Astrocyte (in vitro differentiated cells and primary cell): ENCODE results near the gene GRAP2. TPM values are rescaled to one million over a fixed set of nuclear protein-coding genes. Genes with fewer than 3 reads are reported as not detected.

ENCODE experiments used
- DNase-seq: peaks from one replicate; pipeline ENCODE4 v3.0.0-alpha.2; 2010; ENCODE audit warnings: low read depth
- FAIRE-seq: peaks from 2 replicates; lab custom pipeline; 2011; peaks lifted over from hg19 to GRCh38; lab: Jason Lieb, UNC
- H2AFZ ChIP-seq: 2 replicates; pipeline ENCODE4 v1.6.0; 2012; ENCODE audit warnings: low read depth, low read length, inconsistent platforms
- H3K27ac ChIP-seq: 2 replicates; pipeline ENCODE4 v1.5.1; 2011; ENCODE audit warnings: low read depth, low read length, inconsistent platforms
- H3K27me3 ChIP-seq: 2 replicates; pipeline ENCODE4 v1.6.0; 2011; ENCODE audit warnings: low read length, inconsistent platforms; ENCODE audit not compliant: insufficient read depth
- H3K36me3 ChIP-seq: 2 replicates; pipeline ENCODE4 v1.5.1; 2011; ENCODE audit warnings: low read length, inconsistent platforms; ENCODE audit not compliant: insufficient read depth
- H3K4me1 ChIP-seq: 2 replicates; pipeline ENCODE4 v1.5.1; 2011; ENCODE audit warnings: low read length, inconsistent platforms; ENCODE audit not compliant: insufficient read depth
- H3K4me2 ChIP-seq: 2 replicates; pipeline ENCODE4 v1.6.0; 2012; ENCODE audit warnings: low read length, inconsistent platforms
- H3K4me3 ChIP-seq: 2 replicates; pipeline ENCODE4 v1.5.1; 2011; ENCODE audit warnings: low read depth, mild to moderate bottlenecking, low read length, inconsistent platforms; ENCODE audit not compliant: insufficient read depth
- H3K79me2 ChIP-seq: 2 replicates; pipeline ENCODE4 v1.6.0; 2012; ENCODE audit warnings: mild to moderate bottlenecking, low read length, inconsistent platforms; ENCODE audit not compliant: insufficient read depth
- H3K9ac ChIP-seq: 2 replicates; pipeline ENCODE4 v1.6.0; 2012; ENCODE audit warnings: mild to moderate bottlenecking, low read length, inconsistent platforms
- H3K9me3 ChIP-seq: 2 replicates; pipeline ENCODE4 v1.5.1; 2012; ENCODE audit warnings: low read depth, mild to moderate bottlenecking, low read length, inconsistent platforms; ENCODE audit not compliant: insufficient read depth
- H4K20me1 ChIP-seq: 2 replicates; pipeline ENCODE4 v1.6.0; 2012; ENCODE audit warnings: low read length, inconsistent platforms; ENCODE audit not compliant: insufficient read depth
- H3K27ac Mint-ChIP-seq: one replicate; pipeline ENCODE4 v1.8.0; 2021; ENCODE audit warnings: mild to moderate bottlenecking, mixed read lengths; ENCODE audit not compliant: unreplicated experiment
- H3K27me3 Mint-ChIP-seq: one replicate; pipeline ENCODE4 v1.8.0; 2021; ENCODE audit warnings: low read depth, mixed read lengths; ENCODE audit not compliant: unreplicated experiment
- H3K36me3 Mint-ChIP-seq: one replicate; pipeline ENCODE4 v1.8.0; 2021; ENCODE audit warnings: low read depth, mixed read lengths; ENCODE audit not compliant: unreplicated experiment
- H3K4me1 Mint-ChIP-seq: one replicate; pipeline ENCODE4 v1.8.0; 2021; ENCODE audit warnings: low read depth, mixed read lengths; ENCODE audit not compliant: unreplicated experiment
- H3K4me3 Mint-ChIP-seq: one replicate; pipeline ENCODE4 v1.8.0; 2021; ENCODE audit warnings: mild to moderate bottlenecking, moderate library complexity, mixed read lengths; ENCODE audit not compliant: unreplicated experiment
- H3K9me3 Mint-ChIP-seq: one replicate; pipeline ENCODE4 v1.8.0; 2021; ENCODE audit warnings: mild to moderate bottlenecking, mixed read lengths; ENCODE audit not compliant: unreplicated experiment
- EZH2 ChIP-seq: IDR thresholded peaks from 2 replicates; pipeline ENCODE4 v1.6.1; 2012; ENCODE audit warnings: mild to moderate bottlenecking, low read length, inconsistent platforms; ENCODE audit not compliant: insufficient read depth
- total RNA-seq: library from RNA; stranded (reverse); gene quantifications from 2 replicates; pipeline ENCODE4 v1.2.1, GENCODE V29; 2021
- TF ChIP-seq, protein P1 (sequence below): IDR thresholded peaks from 2 replicates; pipeline ENCODE4 v1.5.1; 2011; ENCODE audit warnings: low read depth, mild to moderate bottlenecking, inconsistent platforms, low read length, moderate library complexity; ENCODE audit not compliant: insufficient read depth

Gene GRAP2
- total RNA-seq, 1 donor from 2014 or later = 0.23 TPM

DNA sequence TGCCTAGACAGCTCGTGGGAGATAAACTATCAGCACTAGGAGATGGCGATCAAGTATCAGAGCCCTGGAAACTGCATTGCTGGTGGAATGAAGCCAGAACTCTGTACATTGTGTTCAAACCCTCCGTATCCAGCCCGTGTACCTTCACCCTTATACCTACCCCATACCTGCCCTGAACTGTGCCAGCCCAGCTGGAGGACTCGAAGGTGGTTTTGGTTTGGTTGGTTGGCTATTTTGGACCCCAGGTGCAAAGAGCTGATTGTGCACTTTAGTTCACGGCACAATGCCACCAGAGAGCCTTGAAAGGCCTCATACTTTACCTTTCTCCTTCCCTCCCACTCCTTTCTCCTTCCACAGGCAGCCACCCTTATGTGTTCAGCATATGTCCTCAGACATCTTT is 109.9 kb downstream of the GRAP2 start:
- Mint-ChIP-seq H3K4me3 (no peak overlapping the region), H3K4me1 (peaks cover 33% of the 10 kb centered on the region), H3K27ac (no peak overlapping the region), H3K36me3 (no peaks in the 10 kb centered on the region), H3K9me3 (no peaks in the 10 kb centered on the region), H3K27me3 (peaks cover 14% of the 10 kb centered on the region)
- no peak overlapping the region for H3K4me2 ChIP-seq
- FAIRE-seq (no peak), DNase-seq (no peak)
- H3K4me3 ChIP-seq = no peak overlapping the region
- no peaks in the 10 kb centered on the region for H3K36me3 ChIP-seq
- no peaks in the 10 kb centered on the region for H3K79me2 ChIP-seq
- H3K9me3 ChIP-seq = no peaks in the 10 kb centered on the region
- peaks cover 21% of the 10 kb centered on the region for H3K4me1 ChIP-seq
- H2AFZ ChIP-seq = no peak overlapping the region
- H3K27ac ChIP-seq = no peak overlapping the region
- peak; percentile 2 for TF ChIP-seq EZH2
- TF ChIP-seq, protein P1, sequence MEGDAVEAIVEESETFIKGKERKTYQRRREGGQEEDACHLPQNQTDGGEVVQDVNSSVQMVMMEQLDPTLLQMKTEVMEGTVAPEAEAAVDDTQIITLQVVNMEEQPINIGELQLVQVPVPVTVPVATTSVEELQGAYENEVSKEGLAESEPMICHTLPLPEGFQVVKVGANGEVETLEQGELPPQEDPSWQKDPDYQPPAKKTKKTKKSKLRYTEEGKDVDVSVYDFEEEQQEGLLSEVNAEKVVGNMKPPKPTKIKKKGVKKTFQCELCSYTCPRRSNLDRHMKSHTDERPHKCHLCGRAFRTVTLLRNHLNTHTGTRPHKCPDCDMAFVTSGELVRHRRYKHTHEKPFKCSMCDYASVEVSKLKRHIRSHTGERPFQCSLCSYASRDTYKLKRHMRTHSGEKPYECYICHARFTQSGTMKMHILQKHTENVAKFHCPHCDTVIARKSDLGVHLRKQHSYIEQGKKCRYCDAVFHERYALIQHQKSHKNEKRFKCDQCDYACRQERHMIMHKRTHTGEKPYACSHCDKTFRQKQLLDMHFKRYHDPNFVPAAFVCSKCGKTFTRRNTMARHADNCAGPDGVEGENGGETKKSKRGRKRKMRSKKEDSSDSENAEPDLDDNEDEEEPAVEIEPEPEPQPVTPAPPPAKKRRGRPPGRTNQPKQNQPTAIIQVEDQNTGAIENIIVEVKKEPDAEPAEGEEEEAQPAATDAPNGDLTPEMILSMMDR = no peak
- H3K9ac ChIP-seq = no peak overlapping the region
- no peaks in the 10 kb centered on the region for H4K20me1 ChIP-seq
- H3K27me3 ChIP-seq = peaks cover 18% of the 10 kb centered on the region

DNA sequence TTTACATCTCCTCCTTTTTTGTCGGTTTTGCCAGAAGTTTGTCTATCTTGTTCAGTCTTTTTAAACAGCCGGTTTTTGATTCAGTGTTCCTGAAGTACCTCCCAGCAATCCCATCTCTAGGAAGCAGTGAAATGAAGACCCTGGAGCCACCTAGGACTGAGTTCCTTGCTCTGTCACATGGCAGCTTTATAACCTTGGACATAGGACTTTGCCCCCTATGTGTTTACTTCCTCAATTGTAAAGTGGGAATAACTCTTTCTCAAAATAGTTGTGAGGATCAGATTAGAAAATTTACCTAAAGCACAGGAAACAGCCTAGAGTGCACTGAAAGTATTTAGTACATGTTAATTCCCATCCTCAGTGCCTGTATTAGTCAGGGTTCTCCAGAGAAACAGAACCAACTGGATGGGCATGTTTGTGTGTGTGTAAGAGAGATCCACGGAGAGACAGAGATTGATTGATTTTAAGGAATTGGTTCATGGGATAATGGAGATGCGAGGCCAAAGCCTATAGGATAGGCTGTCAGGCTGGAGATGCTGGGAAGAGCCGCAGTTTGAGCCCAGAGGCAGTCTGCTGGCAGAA is 113.9 kb downstream of the GRAP2 start:
- no peak for DNase-seq
- Histone ChIP-seq H3K4me2 (no peak overlapping the region), H2AFZ (no peak overlapping the region), H3K4me1 (peaks cover 4% of the 10 kb centered on the region), H4K20me1 (no peaks in the 10 kb centered on the region), H3K27me3 (peaks cover 12% of the 10 kb centered on the region), H3K79me2 (no peaks in the 10 kb centered on the region), H3K9me3 (no peaks in the 10 kb centered on the region), H3K27ac (no peak overlapping the region), H3K4me3 (no peak overlapping the region), H3K36me3 (no peaks in the 10 kb centered on the region), H3K9ac (no peak overlapping the region)
- no peak for FAIRE-seq
- no peaks in the 10 kb centered on the region for H3K36me3 Mint-ChIP-seq
- H3K27ac Mint-ChIP-seq = peak overlapping the region; percentile 73
- H3K27me3 Mint-ChIP-seq = no peaks in the 10 kb centered on the region
- no peak for TF ChIP-seq EZH2
- TF ChIP-seq, protein P1 = no peak
- no peak overlapping the region for H3K4me3 Mint-ChIP-seq
- peaks cover 30% of the 10 kb centered on the region for H3K4me1 Mint-ChIP-seq
- no peaks in the 10 kb centered on the region for H3K9me3 Mint-ChIP-seq

DNA sequence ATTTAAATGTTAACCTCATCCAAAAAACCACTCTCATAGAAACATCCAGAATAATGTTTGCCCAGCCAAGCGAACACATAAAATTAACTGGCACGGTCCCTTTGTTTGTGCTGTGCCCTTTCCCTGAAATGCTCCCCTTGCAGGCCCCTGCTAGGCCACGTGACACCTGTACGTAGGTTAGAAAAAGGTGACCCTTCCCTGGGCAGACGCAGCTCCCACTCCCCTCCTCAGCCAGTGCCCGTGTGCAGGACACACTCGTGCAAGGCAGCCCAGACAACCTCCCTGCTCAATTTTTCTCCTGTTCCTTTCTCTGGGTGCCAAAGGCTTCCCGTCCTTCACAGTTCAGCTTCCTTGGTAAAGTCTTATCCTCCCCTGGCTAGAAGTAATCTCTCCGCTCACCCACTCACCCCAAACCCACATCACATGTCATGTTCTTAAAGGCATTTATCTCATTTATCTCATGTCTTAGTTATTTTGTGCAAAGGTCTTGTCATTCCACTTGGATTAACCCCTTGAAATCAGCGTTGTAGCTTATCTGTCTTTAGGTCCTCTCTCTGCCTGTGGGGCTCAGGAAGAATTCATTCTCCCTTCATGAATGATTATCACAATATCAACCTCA is 114.6 kb downstream of the GRAP2 start:
- H3K36me3 Mint-ChIP-seq = no peaks in the 10 kb centered on the region
- no peak overlapping the region for H3K4me3 Mint-ChIP-seq
- no peaks in the 10 kb centered on the region for H3K27me3 Mint-ChIP-seq
- H3K79me2 ChIP-seq = no peaks in the 10 kb centered on the region
- H3K4me2 ChIP-seq = no peak overlapping the region
- H3K27ac Mint-ChIP-seq = peak overlapping the region; percentile 0
- H3K27ac ChIP-seq = no peak overlapping the region
- H3K4me1 Mint-ChIP-seq = peaks cover 30% of the 10 kb centered on the region
- no peaks in the 10 kb centered on the region for H3K36me3 ChIP-seq
- H3K27me3 ChIP-seq = peaks cover 6% of the 10 kb centered on the region
- no peak overlapping the region for H3K9ac ChIP-seq
- H4K20me1 ChIP-seq = no peaks in the 10 kb centered on the region
- H3K4me1 ChIP-seq = no peaks in the 10 kb centered on the region
- no peaks in the 10 kb centered on the region for H3K9me3 ChIP-seq
- TF ChIP-seq, protein P1 = no peak
- TF ChIP-seq EZH2 = no peak
- H2AFZ ChIP-seq = no peak overlapping the region
- no peaks in the 10 kb centered on the region for H3K9me3 Mint-ChIP-seq
- FAIRE-seq = no peak
- H3K4me3 ChIP-seq = no peak overlapping the region
- DNase-seq = peak; percentile 26
